Left cardiac atrium (tissue), 4 donors: ENCODE data around the gene NEK7. TPM values are rescaled to one million over a fixed set of nuclear protein-coding genes. Genes with fewer than 3 reads are reported as not detected.
A peak's percentile ranks its signal among the peaks of the same experiment; 100 is the strongest.

Source experiments
- ATAC-seq, 2 donors: fragments of 200-7000 bp; cut with Tn5 transposase; one replicate each; pipeline ENCODE4 v1.9.1; 2020; ENCODE audit warnings: mild to moderate bottlenecking in 2 of 2, moderate library complexity in 2 of 2
- DNase-seq: peaks from one replicate; pipeline ENCODE4 v3.0.0-alpha.2; 2020
- intact Hi-C, 2 donors: fragments of 100-400 bp; cut with DNase I; formaldehyde crosslinking; loops; one replicate each; pipeline versions ENCODE4 v1.14.1 to v1.15.1; 2022 to 2023
- total RNA-seq, 2 donors: library from RNA; stranded (reverse); fragmentation: NEBNext Ultra II Directional; extraction: Animal tissue kit (Norgen Biotek cat#: 25700); gene quantifications; one replicate each; pipeline ENCODE4 v1.2.1, GENCODE V29; 2021
- donor health status: DM: no; HTN: yes; CAD: no.
- donor health status: DM: no; HTN: yes; CAD: no; lungs with severe emphysema.
- donor health status: DM: yes; HTN: yes; CAD: no.
- donor health status: Dilated cardiomyopathy.

NEK7 gene
- total RNA-seq, 2 donors from 2014 or later, result 155 TPM

DNA sequence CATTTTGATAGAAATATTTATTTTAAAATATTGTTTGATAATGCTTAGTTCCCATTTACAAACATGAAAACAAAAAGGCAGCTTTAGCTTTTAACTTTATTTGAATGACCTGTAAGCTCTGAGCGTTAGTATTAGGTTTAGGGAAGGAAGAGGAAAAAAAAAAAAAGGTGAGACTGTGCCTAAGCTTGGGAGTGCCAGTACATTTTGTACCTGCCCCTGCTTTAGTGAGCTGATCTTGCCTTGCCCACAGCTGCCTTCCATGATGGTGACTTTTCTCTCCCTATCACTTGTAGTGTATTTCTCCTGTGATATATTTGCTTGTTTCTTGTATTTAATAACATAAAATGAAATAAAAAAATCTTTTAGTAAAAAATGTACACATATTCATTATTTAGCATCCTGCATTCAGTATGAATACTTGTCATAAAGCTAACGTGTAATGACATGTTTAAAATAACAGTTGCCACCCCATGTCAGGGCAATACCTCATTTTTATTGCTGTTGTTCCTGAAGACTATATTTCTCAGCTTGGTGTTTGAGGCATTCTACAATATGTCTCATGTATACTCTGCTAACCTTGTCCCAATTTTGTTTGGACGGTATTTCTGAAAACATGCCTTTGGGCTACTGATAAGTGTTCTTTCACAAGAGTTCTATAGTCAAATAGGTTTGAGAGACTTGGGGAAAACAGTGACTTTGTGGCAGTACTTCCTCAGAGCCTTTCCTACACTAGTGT lies 76.3 kb downstream of the NEK7 start:
- DNase-seq (no peak), ATAC-seq (no peak)
- intact Hi-C loops, result no loop called here

DNA sequence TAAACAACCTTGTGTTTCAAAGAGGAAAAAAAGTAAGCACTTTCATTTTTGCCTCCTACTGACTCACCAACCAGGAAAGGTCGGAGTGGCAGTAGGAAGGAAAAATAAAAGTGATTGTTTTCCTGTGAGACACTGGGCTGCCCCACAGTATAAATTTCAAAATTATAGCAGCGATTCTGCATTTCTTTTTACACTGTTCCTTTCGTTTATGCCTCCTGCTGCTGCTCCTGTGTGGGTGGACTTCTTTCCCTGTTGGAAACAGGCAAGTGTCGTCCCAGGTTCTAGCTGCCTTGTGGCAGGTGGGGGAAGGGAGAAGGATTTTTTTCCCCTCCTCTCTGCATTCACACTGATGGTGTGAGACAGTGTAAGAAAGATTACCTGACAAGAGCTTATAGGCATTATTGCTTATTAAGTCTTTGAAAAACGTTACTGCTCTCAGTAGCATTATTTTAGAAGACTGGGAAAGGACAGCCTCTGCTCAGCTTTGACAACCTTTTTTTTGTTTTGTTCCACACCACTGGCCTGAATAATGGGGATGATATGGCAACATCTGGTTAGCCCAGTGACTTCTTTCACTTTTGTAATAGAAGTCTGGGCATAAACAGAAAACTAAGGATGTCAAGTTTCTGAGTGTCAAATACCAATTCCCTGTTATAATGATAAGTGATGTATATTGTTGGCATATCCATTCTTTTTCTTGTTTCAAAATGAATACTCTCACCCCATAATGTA lies 77.9 kb downstream of the NEK7 start:
- intact Hi-C loops, result no loop called here
- ATAC-seq (peak; percentile 27 to 68), DNase-seq (no peak)

DNA sequence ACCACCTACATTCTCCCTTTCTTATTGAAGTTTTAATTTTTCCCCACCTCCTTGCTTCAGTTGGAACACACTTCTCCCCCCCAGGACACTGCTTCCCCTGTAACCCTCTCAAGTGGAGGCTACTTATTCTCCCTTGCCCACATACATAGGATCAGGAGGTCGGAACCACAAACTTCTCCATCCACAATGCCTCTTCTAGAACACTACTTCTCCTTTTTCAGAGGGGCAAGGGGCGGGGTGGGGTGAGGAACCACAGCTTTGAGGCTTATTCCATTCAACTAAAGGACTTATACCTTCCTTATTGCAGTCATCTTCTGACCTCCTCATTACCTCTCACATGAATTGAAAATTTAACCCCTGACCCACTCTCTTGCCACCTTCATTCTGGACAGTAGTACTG lies 81.3 kb downstream of the NEK7 start:
- DNase-seq, result peak; percentile 34
- peak in 1 of 2 donors; percentile 28 for ATAC-seq
- intact Hi-C loops, result no loop called here

DNA sequence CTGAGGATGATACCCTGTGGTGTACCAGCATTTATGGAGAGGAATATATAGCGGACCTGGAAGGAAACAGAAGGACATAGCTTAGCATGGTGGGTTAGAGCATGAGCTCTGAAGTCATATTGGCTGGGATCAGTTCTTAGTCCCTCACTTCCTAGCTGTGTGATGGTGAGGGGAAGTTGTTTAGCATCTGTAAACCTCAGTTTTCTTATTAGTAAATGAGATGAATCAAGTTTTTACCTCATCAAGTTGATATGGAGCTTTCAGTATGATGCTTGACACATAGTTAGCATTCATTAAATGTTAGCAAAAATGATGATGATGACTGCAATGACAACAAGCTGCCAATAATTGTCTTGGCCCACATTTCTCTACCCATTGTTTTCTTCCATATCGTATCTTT lies 84.8 kb downstream of the NEK7 start:
- ATAC-seq, result no peak
- intact Hi-C loops, result no loop called here
- DNase-seq, result no peak

DNA sequence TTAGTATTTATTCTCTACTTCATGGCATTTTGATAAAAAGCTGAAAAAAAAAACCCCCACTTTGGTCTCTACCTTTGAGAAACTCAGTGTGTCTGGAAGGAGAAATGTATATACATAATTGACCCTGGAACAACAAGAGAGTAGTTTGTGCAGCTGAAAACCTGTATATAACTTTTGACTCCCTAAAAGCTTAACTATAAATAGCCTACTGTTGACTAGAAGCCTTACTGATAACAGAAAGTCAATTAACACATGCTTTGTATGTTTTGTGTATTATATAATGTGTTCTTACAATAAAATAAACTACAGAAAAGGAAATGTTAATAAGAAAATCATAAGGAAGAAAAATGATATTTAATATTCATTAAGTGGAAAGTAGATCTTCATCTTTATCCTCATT lies 88.0 kb downstream of the NEK7 start:
- ATAC-seq, result no peak
- DNase-seq, result no peak
- intact Hi-C loops, result no loop called here

DNA sequence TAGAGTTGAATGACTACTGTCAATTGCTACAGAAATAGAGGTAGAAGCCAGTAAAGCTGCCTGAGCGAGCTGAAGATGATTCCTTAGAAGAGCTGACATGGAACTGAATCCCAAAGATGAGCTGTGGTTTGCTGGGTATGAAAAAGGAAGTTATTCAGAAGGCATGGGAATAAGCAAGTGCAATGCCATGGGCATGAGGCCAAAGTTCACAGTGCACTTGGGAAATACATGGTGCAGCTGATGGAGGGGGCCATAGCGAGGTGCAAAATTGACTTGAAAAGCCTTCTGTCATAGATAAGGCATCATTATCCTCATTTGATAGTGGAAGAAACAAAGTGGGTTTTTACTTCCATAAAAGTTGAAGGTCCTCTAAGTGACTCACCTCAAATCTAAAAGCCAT lies 88.6 kb downstream of the NEK7 start:
- ATAC-seq, result peak in 1 of 2 donors; percentile 67
- intact Hi-C loops, result no loop called here
- peak; percentile 24 for DNase-seq

DNA sequence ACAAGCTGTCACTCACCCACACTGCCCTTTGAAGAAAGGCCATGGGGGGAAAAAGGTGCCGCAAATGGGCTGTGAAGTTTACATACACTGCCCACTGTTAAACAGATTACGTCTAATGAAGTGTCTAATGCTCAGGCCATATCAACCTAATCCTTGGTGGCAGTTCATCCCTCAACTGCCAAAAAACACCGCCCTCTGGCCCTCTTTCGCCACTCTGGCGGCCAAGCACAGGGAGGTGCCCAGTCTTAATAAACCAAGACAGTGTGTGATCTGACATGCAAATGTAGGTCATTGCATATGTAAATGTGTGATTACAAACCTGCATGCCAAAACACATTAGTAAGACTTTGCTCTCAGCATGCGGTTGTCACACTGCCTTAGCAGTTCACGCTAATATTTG lies 89.5 kb downstream of the NEK7 start:
- intact Hi-C loops, result no loop called here
- DNase-seq (no peak), ATAC-seq (peak; percentile 67 to 91)

DNA sequence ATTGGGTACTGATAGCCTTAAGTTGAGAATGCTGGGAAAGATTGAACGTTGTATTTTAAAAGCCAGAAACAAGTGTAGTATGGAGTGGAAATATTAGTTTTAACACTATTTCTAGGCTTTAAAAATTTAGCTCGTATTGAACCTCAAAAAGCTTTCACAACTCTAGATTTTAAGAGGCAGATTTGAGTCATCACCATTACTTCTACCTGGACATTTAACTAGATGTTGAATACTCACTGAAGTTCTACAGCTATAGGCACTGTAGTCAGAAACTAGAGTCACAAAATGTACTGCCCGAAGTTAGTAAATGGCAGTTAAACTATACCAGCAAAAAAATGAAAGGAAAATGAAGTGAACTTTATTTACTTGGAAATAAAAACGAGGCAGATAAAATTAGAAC lies 96.5 kb downstream of the NEK7 start:
- intact Hi-C loops, result no loop called here
- no peak for DNase-seq
- ATAC-seq, result no peak

DNA sequence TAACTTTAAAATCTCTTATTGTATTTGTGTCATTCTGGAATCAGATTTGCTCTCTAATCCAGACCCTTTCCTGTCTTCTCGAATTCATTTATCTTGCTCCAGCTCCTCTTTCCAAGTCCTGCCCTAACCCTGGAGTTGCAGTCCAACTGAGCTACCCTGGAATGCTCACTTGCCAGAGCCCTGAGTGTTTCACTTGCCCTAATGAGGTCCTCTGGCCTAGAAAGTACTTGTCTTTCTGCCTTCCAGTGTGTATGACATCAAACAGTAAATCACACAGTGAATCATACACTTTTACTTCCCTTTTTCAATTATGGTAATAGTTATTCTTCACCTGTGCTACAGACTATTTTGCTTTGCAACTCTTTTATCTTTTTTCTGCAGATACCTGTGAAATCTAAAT lies 96.9 kb downstream of the NEK7 start:
- DNase-seq (no peak), ATAC-seq (peak in 1 of 2 donors; percentile 93)
- intact Hi-C loops, result no loop called here

DNA sequence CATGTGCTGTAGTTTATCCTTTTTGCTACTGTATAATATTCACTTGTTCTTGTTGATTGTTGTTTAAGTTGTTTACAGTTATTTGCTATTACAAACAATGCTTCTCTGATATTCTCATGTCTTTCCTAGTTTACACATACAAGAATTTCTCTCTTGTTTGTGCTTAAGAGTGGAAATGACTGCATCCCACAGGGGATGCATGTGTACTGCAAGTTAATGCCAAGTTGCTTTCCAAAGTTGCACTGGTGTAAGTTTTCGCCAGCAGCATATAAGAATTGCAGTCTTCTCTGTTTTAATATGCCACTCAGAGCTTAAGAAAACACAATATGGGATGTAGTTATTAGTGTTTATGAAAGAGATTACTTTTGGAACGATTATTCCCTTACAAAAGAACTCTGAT lies 97.7 kb downstream of the NEK7 start:
- intact Hi-C loops, result no loop called here
- ATAC-seq (peak in 1 of 2 donors; percentile 50), DNase-seq (no peak)

DNA sequence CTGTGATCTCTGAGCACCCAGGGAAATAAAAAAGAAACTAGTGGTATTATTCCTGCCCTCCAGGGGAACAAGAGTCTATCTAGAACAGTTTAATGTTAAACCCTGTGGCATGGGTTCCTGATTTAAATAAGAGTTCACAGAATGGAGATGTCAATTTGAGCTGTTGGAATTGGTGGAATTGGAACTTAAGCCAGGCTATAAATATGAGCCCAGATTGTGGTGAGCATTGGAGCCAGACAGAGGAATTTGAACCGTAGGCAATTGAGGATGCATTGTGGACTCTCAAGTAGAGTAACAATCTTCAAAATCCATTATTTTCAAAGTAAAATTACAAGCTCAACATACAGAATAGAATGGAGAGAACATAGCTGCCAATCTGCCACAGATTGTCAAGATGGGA lies 98.2 kb downstream of the NEK7 start:
- no peak for ATAC-seq
- DNase-seq, result no peak
- intact Hi-C loops, result no loop called here

DNA sequence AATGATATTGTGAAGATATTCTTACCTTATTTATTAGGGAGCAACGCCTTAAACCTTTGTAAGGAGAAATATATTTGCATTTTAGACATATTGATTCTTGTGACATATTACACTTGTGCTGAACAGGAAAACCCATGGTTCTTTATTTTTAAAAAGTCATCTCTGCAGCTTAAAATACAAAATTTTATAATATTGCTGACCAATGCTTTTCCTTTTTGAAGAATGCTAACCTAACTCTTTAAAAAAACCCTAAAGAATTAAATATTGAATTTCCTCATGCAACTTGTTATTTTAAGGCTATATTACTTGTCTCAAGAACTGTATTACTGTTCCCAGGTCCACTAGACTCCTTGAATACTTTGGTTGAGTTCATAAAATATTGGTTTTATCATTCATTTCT lies 99.0 kb downstream of the NEK7 start:
- intact Hi-C loops, result no loop called here
- DNase-seq (no peak), ATAC-seq (no peak)

DNA sequence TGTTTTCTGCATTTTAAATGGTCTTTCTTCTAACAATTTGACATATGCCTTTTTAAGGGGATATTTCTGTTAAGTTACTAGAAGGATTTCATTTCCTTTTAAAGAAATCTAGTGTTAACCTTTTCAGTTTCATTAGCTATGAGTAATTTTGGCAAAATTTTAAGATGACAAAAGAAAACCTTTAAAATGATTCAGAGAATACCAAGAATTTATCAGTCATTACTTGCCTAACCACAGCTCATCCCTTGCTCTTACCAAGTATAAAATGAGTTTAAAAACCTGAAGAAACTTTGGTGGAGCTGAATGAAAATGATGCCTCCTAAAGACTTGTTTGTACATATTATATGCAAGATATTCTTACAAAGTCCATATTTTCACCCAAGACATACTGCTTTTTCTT lies 101.7 kb downstream of the NEK7 start:
- intact Hi-C loops, result no loop called here
- ATAC-seq, result peak in 1 of 2 donors; percentile 58
- no peak for DNase-seq

DNA sequence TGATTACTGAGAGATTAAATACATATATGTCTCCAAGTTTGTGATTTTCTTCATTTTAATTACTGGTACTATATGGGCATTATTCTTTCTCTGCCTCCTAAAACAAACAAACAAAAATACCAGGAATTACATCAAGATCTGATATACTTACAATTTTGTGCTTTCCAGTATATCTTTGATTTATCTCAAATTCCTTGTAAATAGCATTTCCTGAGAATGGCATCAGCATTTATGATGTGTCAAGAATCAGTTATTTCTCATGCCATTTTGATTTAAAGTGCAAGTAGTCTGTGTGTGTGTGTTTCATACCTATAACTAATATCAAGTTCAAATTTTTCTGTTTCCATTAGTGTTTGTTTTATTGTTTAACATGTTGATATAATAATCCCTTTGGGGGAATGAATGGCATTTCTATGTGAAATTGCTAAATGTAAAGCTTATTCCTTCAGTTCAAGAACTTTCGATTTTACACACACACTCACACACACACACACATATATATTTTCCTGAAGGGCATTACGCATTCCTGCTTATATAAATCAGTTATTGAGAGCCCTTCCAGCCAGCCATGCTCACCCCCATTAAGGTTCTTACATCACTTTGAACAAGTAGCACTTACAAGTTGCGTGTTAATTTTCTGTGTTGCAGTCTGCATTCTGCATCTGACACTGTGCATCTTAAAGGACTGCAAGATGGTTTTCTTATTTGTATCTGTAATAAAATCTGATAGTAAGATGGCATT lies 102.7 kb downstream of the NEK7 start:
- no peak for ATAC-seq
- DNase-seq, result no peak
- intact Hi-C loops, result no loop called here

DNA sequence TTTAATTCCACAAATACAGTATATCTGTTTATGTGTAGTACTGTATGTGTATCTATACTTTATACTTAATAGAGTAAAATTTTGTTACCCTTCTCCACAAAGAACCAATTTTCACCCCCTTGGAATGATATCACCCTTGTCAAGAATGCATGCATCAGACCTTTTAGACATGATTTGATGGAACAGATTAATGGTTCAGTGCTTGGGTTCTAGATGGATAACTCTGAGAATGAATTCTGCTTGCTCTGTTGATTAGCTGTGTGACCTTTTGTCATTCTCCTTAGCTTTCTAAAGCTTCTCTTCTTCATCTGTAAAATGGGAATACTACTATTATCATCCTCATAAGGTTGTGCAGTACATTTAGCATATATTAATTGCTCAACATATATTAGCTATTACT lies 105.1 kb downstream of the NEK7 start:
- DNase-seq (no peak), ATAC-seq (no peak)
- intact Hi-C loops, result no loop called here

DNA sequence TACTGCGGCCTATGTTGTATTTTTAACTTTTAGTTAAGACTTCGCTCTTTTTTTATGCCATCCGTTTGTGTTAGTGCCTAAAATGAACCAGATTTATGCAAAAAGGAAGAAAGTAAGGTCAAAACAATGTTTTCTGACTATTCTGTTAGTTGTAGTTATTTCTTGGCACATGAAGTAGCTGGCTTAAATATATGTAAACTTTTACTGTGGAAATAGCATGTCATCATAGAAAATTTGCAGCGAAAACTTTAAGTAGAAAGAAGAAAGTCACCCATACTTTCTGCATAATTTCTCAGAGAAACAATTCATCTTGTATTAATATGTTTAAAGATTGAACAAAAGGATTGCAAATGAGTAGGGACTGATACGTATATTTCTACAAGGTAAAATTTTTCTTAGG lies 106.4 kb downstream of the NEK7 start:
- ATAC-seq (no peak), DNase-seq (no peak)
- intact Hi-C loops, result no loop called here

DNA sequence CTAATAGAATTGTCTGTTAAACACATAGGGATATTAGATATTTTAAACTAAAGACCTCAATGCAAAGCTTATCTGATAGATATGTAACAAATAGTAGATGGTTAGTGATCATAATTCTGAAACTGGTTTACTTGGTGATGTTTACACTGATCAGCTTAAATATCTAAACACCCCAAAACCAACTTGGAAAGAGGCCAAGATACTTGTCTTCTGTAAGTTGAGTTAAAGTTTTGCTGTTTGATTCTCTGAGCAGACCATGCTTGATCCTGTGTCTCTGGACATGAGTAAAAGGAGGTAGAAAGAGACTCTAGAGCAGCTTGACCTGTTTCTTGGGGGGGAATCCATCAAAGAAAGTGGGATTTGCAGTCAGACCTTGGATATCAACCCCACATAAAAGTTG lies 107.5 kb downstream of the NEK7 start:
- intact Hi-C loops, result no loop called here
- no peak for DNase-seq
- ATAC-seq, result no peak

DNA sequence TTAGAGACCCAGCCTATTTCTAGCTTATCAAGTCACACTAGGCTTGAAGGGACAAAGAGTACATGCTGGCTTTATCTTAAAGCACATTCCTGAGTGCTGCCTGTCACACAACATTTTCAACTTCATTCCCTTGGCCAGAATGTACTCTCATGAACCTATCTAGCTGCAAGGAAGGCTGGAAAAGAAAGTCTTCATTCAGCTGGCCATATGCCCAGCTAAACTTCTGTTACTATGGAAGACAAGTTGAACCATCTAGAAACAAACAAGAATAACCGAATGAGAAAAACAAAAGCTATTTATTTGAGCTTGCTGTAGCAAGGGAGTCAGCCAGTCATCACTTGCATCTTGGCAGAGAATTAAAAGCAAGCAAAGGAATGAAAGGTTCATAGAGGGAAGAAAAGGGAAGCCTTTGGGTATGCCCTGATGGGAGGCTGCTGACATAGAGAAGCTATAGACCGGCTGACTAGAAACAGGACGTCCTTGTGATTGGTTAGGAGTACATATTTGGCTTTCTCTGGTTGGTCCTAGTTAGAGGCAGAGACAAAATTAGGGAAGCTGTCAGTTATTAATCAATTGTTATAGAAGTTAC lies 108.4 kb downstream of the NEK7 start:
- intact Hi-C loops, result loop anchor here in 1 of 2 donors (5.0 kb wide), 2 partner anchors 63 to 98 kb away; no protein-coding TSS in a partner anchor
- ATAC-seq (peak; percentile 83 to 88), DNase-seq (no peak)

DNA sequence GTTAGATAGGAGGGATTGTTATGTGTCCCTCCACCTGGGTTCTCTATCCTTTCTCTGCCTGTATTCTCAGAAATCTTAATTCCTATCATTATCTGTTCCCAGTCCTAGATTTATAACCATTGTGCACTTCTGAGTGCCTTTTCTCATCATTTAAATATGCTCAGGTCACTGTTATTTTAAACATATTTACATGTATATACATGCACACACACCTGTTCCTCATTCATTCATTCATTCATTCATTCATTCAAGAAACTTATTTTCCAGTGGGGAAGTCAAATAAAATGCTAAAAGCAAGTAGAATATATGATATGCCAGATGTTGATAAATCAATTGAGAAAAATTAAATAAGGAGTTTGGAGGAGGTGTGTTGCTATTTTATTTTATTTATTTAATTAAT lies 110.3 kb downstream of the NEK7 start:
- intact Hi-C loops, result loop anchor here in 1 of 2 donors (5.0 kb wide), 2 partner anchors 65 to 100 kb away; no protein-coding TSS in a partner anchor
- ATAC-seq (no peak), DNase-seq (no peak)

DNA sequence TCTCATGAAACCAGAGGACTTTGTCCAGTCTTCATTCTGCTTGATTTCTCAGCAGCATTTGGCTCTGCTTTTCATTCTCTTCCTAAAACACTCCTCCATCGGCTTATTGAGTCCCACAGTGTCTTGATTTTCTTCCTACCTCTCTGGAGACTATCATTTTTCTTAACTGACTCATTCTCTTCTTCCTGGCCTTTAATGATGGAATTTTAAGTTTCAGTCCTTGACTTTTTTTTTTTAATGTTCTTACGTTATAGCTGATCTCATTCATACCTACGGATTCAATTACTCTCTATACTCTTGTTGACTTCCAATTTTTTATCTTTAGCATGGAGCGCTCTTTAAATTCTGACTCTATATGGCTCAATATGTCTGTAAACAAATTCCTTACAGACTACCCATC lies 111.1 kb downstream of the NEK7 start:
- DNase-seq, result no peak
- intact Hi-C loops, result loop anchor here in 1 of 2 donors (5.0 kb wide), 2 partner anchors 66 to 101 kb away; no protein-coding TSS in a partner anchor
- ATAC-seq, result peak in 1 of 2 donors; percentile 55
